ENCODE measurements around the gene GRIK4.

The GRIK4 gene

DNA sequence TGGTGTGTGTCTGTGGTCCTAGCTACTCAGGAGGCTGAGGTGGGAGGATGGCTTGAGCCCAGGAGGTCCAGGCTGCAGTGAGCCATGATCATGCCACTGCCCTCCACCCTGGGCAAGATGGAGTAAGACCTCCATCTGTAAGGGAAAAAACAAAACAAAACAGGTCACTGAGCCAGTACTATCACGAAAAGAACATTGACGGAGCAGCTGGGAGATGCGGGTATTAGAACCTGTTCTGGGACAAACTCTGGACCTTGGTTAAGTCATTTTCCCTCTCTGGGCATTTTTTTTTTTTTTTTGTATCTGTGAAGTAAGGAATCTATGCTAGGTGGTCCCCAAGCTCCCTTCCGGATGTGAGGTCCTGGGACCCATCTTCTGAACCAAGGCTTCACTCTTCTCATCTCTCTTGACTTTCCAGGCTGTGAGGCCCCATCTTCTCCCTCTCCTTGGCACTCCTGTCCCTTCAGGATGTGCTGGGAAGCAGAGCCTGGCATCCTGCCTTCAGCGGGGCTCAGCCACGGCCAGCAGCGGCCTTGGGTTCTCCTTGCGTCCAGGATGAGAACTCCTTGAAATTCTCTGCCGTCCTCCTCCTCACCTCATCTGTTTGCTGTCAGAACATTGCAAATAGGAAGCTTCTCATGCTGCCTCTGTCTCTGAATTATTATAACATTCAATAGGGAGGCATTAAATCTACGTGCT, 130.8 kb downstream of the GRIK4 start:
- no peak for DNase-seq (ENCODE audit: low read depth)

DNA sequence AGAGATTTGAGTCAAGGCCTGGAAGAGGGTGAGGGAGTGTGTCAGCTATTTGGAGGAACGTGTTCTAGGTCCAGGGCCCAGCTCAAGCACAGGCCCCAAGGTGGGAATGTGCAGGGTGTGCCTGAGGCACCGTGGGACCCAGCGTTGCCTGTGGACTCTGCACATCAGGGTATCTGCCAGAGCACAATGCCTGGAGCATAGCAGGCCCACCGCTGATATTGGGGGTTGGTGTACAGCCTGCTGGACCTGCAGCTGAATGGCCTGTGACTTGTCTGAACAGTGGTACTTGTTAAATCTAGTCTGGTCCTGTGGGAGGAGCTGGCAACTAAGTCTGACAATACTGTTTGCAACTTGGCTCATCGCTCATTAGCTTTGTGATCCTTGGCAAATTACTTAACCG, 131.7 kb downstream of the GRIK4 start:
- no peak for DNase-seq (ENCODE audit: low read depth)

DNA sequence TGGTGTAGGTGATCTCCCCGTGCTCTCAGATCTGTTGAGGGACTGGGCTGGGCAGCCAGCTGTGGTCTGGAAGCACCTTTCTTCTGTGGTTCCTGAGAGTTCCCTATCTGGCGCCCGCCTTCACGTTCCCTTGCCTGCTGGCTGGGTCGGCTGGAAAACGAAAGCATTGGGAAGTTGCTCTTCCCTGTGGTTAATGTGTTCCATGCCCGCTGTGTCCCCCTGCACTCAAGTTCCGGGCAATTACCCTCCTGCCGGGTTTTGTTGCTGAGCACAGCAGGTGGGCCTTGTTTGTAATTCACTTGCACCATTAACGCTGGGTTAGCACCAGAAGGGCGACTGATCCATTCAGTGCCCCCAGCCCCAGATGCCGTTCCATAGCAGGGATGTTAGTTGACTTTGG, 134.1 kb downstream of the GRIK4 start:
- no peak for DNase-seq (ENCODE audit: low read depth)

DNA sequence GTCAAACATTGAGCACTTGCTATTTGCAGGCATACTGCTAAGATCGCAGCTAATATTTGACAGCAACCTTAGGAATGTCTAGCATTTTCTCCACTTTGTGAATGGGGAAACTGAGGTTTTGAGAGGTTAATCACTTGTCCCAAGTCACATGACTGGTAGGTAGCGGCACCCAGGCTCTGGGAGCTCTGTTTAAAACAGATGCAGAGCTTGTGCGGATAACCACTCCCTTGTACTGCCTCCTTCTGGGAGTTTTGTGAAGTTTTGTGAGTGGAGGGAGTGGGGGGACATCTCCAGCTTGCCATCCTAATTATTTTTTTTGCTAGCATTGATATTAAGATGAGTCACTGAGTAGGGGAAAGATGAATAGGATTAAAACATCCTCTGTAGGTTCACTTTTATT, 134.7 kb downstream of the GRIK4 start:
- no peak for DNase-seq (ENCODE audit: low read depth)

DNA sequence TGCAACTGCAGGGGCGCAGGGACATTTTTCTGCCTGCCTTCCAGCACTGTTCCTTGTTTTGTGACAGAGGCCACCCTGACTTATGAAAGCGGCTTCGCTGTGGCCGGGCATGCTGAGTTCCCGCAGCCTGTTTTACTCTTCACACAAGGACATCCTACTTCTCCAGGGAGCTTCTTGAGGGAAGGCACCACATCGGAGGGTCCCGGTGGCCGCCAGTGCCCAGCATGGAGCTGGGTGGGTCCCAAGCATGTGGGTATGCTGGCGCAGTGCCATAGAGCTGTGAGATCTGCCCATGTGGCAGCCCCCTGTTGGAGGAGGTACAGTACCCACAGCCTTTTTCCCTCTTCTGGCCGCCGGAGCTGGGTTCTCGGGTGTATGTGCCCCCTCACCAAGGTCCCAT, 136.1 kb downstream of the GRIK4 start:
- no peak for DNase-seq (ENCODE audit: low read depth)

DNA sequence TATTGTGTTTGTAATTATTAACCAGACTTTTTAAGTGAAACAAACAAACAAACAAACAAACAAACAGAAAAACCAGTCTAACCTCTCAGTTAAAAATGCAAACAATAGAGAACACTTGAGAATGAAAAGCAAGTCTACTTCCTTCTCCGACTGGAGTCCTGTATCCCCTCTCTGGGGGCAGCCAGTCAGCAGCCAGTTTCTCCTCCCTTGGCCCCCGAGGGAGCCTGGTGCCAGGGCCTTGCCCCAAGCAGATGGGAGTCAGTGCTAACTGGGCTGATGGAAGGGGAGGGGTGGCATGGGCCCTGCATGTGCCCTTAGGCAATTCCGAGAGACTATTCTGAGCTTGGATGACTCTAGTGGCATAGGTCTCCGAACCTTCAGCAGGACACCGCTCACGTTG, 137.2 kb downstream of the GRIK4 start:
- DNase-seq (ENCODE audit: low read depth), result no peak

DNA sequence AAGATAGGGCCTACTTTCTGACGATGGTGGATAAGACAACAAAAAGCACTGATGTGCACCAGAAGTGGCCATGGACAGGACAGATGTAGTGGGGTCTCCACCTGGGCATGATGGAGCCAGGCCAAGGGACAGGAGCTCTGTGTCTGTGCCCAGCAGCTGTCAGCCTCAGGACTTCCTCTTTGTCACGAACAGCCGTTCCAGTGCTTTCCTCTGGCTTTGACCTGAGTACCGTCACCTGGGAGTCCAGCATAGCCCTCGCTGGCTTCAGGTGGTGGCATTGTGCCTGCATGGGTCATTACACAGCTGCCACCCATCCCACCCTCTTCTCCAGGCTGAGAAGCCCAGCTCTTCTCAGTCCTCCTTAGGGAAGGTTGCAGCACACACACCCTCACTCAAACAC, 137.8 kb downstream of the GRIK4 start:
- DNase-seq (ENCODE audit: low read depth), result no peak

DNA sequence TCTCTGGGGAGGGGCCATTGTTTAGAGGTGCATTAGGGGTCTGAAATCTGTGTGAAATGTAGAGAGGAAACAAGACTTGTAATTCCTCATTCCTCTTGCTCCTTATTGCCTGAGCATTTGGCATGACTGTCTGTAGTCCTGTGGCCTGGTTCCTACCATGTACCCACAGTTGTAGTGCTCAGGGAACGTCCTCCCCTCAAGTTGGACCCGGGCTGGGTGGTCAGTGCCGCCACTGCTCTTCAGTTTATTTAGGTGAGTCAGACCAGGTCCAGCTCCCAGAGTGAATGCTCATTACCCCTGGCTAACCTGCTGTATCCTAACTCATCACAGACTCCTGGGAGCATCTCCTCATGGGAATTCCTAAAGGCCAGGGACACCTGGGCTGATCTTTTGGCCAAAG, 139.8 kb downstream of the GRIK4 start:
- no peak for DNase-seq (ENCODE audit: low read depth)

DNA sequence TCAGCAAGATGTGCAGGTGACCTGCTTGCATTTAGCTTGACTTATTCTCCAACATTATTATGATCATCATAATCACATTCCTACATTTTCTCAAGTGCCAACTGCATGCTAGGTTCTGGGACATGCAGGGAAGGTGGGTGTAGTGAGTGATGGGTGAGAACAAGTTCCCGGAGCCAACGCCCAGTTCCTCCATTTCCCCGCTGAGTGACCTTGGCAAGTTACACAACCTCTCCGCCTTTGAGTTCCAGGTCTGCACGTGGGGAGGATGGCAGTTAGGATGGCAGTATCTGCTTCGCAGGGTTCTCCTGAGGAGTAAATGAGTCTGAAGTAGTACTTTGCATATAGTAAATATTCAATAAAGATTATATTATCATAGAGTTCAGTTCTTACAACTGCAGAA, 140.3 kb downstream of the GRIK4 start:
- DNase-seq (ENCODE audit: low read depth), result no peak

DNA sequence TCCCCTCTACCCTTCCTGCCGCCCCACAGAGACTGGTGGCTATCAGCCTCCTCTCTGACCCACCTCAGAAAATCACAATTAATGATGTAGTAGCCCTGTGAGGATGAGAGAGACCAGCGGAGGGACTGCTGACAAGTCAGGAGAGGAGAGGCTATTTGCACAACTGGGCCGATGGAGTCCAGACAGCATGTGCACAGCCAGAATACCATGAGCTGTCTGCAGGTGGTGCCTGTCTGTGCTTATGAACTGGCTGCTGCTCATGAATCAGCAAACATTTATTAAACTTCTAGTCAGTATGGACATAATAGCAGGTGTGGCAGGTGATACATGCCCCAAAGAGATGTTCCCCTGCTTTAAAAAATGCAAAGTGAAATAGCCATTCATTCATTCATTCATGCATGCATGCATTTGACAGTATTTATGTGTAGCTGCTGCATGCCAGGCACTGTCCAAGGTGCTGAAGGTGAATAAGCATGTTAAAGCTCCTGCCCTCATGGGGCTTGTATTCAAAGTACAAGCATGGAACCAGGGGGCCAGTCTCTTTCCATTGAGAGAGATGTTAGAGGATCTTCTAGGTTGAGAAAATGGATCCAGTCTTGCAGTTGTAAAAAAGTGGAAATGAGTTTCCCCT, 141.3 kb downstream of the GRIK4 start:
- peak; percentile 7 for DNase-seq (ENCODE audit: low read depth)

DNA sequence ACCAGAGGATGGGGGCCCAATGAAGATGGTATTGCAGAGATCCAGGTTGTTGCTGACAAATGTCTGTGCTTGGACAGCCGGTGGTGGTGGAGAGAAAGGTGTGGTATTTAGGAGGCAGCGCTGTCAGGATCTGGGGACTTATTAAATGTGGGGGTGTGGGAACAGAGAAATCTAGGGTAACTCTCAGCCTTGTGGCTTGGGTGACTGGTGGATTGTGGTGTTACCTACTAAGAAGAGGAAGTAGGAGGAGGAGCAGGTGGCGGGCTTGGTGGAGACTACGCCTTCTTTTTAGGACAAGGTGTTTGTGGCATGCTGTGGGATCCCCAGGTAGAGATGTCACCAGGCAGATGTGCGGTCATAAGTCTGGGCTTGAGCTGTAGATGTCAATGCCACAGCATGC, 144.0 kb downstream of the GRIK4 start:
- no peak for DNase-seq (ENCODE audit: low read depth)

DNA sequence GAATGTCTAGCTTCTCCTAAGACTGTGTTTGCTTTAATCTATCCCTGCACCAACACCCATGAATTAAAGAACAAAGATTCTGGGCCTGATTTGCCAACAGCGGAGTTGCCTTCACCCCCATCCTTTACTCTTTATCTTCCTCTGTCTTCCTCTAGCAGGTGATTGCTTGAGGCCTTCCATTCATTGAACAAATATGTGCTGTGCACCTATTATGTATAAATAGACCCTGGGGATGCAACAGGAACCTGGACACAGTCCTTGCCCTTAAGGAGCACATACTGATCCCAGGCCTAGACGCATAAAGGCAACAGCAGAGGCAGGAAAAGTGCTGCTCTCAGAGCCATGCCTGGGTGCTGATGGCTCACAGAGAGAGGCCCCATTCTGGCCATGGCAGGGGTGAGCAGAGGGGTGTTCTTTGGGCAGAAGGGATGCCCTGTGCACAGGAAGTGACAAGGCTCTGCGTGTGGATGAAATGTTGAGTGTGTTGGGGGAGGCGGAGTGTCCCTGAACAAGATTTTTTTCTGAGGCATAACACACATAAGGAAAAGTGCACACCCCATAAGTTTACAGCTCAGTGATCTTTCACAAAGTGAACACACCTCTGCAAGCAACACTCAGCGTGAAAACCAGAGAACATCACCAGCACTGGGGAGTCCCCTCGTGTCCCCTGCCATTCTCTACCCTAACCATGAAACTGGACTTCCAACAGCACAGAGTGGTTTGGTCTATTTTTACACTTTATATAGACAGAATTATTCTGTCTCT, 145.9 kb downstream of the GRIK4 start:
- no peak for DNase-seq (ENCODE audit: low read depth)

DNA sequence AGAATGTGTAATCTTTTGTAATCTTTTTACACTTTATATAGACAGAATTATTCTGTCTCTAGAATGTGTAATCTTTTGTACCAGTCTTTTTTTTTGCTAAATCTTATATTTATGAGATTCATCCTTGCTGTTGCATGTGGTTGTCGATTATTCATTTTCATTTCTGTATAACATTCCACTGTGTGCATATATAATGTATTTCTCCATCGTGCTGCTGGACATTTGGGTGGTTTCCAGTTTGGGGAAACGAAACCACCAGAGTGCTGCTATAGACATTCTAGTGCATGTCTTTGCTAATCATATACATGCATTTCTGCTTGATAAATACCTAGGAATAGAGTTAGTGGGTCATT, 146.5 kb downstream of the GRIK4 start:
- DNase-seq (ENCODE audit: low read depth), result no peak

DNA sequence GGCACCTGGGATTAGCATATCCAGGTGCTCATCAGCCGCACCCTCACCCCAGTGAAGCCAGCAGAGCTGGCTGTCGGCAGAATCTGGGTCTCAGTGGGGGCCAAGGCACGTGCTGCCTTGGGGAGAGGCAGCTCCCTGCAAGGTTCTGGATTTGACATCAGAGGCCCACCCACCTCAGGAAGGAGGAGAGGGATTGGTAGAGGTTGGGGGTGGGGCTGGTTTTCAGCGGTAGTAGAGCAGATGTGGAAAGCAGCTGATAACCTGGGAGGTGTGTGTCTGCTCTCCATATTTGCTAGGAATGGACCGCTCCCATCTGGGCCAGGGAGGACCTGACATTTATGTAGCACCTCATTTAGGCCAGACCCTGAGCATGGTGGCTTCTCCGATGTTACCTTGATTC, 147.5 kb downstream of the GRIK4 start:
- DNase-seq (ENCODE audit: low read depth), result no peak

DNA sequence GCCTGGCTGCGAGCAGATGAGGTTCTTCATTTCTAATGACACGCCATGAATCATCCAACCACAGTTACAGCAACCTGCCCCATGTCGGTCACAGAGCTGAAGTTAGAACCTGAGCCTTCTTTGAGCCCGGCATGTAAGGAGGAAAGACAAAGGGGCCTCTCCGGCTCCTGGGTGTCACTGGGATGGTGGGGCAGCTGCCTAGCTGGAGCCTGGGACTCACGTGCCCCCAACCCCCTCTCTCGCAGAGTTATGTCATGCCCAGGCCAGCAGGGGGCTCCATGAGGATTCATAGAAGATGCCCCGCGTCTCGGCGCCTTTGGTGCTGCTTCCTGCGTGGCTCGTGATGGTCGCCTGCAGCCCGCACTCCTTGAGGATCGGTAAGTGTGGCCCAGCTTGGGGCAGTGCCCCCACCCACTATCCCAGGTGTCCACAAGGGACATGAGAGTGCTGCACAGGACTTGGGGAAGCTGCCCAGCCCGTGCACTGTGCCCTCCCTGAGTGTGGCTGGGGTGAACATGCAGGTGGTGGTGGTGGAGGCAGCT, 148.5 kb downstream of the GRIK4 start:
- DNase-seq (ENCODE audit: low read depth), result peak; percentile 12

DNA sequence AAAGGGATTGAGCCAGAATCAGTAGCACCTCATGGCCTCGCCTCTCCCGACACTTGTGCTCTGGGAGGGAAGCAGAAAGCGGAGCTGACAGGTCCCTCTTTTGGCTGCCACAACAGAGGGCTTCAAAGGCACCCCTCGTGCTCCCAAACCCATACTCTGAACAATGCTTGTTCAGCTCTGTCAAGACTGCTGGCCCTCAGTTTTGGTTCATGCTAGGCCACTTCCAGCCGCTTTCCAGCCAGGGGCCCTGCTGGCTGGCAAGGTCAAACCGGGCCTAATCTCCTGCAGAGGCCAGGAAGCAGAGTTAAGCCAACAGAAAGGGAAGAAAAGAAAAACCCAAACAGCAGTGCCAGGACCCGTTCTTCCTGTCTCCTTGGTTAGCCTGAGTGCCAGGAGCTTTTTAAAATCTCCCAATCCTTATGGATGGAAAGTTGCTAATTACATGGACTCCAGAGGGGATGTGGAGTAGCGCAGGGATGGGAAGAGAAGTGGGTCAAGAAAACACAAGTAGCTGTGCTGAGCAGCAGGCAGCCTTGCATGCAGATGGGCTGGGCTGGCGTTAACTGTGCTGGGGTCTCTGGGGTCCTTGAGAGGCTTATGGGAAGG, 150.6 kb downstream of the GRIK4 start:
- no peak for DNase-seq (ENCODE audit: low read depth)

DNA sequence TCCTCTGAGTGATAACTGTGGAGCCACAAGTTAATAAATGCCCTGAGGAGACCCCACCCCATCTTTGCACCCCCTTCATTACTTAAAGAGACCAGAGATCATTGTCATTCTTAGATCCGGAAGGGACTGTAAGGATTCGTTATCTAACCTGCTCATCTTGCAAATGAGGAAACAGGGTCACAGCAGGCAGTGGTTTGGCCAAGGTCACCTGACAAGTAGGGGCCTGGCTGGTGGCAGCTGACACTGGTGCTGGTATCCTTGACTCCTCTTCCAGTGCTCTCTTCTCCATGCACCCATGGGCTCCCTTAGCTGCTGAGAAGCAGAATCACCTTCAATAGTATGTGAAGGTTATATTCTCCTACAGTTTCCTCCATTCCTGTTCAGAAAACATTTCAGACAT, 151.6 kb downstream of the GRIK4 start:
- DNase-seq (ENCODE audit: low read depth), result no peak

DNA sequence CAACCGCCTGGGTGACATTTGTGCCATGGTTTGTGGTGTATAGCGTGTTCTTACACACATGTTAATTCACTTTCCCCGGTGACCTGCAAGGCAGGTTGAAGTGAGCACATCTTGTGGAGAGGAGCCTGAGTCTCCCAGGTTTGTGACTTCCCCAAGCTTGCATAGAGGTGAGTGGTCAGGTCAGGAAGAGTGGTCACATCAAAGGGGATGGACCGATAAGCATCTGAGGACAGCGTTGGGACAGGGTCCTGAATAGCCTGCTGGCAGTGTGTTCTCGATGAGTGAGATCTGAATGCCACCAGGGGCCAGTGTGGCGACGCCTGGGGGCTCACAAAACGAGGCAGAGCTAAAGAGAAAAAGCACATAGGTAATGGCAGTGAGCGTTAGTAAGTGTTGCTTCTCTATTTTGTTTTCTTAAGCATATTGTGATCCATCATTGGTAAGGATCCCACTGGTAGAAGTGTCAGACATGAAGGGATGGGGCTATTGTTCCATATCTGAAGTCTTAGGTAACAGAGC, 154.6 kb downstream of the GRIK4 start:
- no peak for DNase-seq (ENCODE audit: low read depth)

DNA sequence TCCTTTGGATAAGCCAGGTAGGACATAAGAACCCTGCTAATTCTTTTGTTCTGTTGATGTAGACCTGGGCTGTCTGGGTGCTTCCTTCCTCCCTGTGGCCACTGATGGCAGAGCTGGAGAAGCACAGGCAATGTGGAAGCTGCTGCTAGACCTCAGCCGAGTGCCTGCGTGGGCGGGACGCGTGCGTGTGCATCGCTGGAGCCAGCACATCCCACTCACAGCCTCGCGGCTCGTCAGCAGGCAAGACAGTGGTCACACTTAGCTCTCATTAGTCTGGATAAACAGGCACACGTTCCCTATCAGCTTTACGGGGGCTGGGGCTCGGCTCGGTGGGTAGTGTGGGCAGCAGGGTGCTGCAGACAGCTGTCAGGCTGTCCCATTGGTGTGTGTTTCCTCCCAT, 155.7 kb downstream of the GRIK4 start:
- no peak for DNase-seq (ENCODE audit: low read depth)

DNA sequence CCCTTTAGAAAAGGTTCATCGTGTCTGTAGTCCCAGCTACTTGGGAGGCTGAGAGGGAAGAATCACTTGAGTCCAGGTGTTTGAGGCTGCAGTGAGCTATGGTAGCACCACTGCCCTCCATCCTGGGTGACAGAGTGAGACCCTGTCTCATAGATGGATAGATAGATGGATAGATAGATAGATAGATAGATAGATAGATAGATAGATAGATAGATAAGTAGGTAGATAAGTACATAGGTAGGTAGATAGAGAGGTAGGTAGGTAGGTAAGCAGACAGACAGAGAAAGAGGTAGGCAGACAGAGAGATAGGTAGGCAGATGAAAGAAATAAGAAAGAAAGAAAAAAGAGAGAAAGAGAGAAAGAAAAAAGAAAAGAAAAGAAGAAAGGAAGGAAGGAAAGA, 156.4 kb downstream of the GRIK4 start:
- DNase-seq (ENCODE audit: low read depth), result no peak

DNA sequence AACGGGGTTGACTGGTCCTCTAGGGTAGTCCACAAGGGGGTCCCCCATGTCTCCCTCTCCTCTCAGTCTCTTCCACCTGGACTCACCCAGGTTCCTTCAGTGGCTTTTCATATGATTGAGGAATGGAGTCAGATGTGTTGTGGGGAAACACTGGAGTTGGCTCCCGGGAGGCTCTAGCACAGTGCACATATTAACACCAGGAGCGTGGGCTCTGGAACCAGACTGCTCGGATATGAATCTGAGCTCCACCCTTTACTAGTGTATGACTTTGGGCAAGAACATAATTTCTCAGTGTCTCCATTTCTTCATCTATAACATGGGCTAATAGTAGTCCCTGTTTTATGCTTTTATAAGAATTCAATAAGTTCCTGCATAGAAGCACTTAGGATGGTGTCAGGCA, 157.0 kb downstream of the GRIK4 start:
- DNase-seq (ENCODE audit: low read depth), result no peak

DNA sequence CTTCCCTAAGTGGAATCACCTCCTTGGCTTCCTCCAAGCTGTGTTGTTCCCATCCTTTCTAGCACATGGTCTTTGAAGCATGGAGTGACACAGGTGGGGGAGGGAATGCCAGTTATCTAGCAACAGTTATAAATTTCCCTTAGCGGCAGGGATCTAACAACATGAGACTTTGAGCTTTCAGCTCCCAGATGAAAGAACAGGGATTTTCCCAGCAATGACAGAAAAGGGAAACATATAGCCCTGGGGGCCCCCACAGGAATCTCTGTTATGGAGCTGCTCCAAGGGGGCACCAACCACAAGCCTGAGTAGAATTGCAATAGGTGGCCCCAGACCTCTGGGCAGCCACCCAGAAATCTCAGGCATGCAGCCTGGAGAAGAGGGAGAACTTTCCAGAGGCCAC, 163.0 kb downstream of the GRIK4 start:
- peak; percentile 23 for DNase-seq (ENCODE audit: low read depth)

DNA sequence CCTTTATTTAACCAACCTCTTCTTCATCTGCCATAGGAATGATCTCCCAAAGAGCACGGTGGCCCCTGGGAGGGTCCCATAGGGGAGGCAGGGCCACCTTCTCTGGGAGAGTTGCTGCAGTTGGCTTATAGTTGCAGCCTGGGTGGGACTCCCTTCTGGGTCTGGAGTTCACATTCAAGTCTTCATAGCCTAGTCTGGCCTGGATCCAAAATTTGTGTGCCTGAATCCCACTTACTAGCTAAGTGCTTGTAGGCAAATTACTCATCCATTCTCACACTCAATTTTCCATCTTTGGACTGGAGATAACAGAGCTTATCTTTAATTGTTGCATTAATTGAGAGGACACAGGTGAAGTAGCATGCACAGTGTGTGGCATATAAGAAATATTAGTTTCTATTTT, 163.6 kb downstream of the GRIK4 start:
- no peak for DNase-seq (ENCODE audit: low read depth)

Data from iris pigment epithelial cell (primary cell).